Esophagus muscularis mucosa (tissue), 4 donors: ENCODE data around the gene CEP57L1. TPM values are rescaled to one million over a fixed set of nuclear protein-coding genes. Genes with fewer than 3 reads are reported as not detected.

Experiments used
- DNase-seq: peaks from one replicate; pipeline ENCODE4 v3.0.0-alpha.2; 2017; ENCODE audit errors: extremely low spot score
- H3K27ac ChIP-seq, 4 donors: fragments of 200-600 bp; sonication (generic); replicated peaks in 1 of 4; 1 replicate in 3 of 4; 2 replicates in 1 of 4; pipeline ENCODE4 v1.5.1; 2016 to 2019; ENCODE audit warnings: mild to moderate bottlenecking in 1 of 4
- H3K27me3 ChIP-seq, 4 donors: fragments of 200-600 bp; sonication (generic); one replicate each; pipeline versions ENCODE4 v1.5.1 to v1.6.0; 2016 to 2019
- H3K36me3 ChIP-seq, 4 donors: fragments of 200-600 bp; sonication (generic); one replicate each; pipeline ENCODE4 v1.5.1; 2016 to 2019
- H3K4me1 ChIP-seq, 4 donors: fragments of 200-600 bp; sonication (generic); one replicate each; pipeline ENCODE4 v1.5.1; 2016 to 2019
- H3K4me3 ChIP-seq, 4 donors: fragments of 200-600 bp; sonication (generic); 1 replicate in 2 of 4; 2 replicates in 2 of 4; pipeline ENCODE4 v1.5.1; 2016 to 2019; ENCODE audit warnings: mild to moderate bottlenecking in 4 of 4, moderate library complexity in 1 of 4
- H3K9me3 ChIP-seq, 4 donors: fragments of 200-600 bp; sonication (generic); 1 replicate in 3 of 4; 2 replicates in 1 of 4; pipeline ENCODE4 v1.5.1; 2016 to 2019
- CTCF ChIP-seq, 3 experiments: fragments of 200-600 bp in 2 of 3; fragments of 450-650 bp in 1 of 3; sonication (generic) in 2 of 3; IDR thresholded peaks; one replicate each; pipeline ENCODE4 v1.5.1; 2017 to 2019; ENCODE audit warnings: antibody characterized with exemption in 3 of 3, mild to moderate bottlenecking in 2 of 3, moderate library complexity in 1 of 3
- EP300 ChIP-seq: sonication (generic); formaldehyde crosslinking; IDR thresholded peaks from one replicate; pipeline ENCODE4 v1.6.1; 2017; ENCODE audit warnings: antibody characterized with exemption
- POLR2A ChIP-seq: fragments of 450-650 bp; IDR thresholded peaks from one replicate; pipeline ENCODE4 v1.6.1; 2017; ENCODE audit warnings: antibody characterized with exemption, moderate library complexity, mild to moderate bottlenecking, low read depth
- POLR2AphosphoS5 ChIP-seq, 2 donors: sonication (generic); formaldehyde crosslinking; IDR thresholded peaks; one replicate each; pipeline ENCODE4 v1.6.1; 2017; ENCODE audit warnings: antibody characterized with exemption in 2 of 2
- WGBS: methylation state at CpG from one replicate; pipeline ENCODE4 v1.1.5; 2018; 5-methylcytosine and 5-hydroxymethylcytosine counted together
- intact Hi-C: fragments of 100-400 bp; cut with DNase I; formaldehyde crosslinking; loops from one replicate; pipeline ENCODE4 v1.15.1; 2023
- total RNA-seq, 4 donors: library from RNA; depleted of rRNA; stranded (reverse); fragments of >200 nt; gene quantifications; one replicate each; pipeline versions ENCODE4 v1.1.0 to v1.2.1, GENCODE V29; 2016

The CEP57L1 gene
- total RNA-seq, 4 donors from 2014 or later = 11.9 to 19.9 (median 13.9) TPM

- Histone ChIP-seq H3K9me3 (no peaks in the 10 kb centered on the region), H3K4me3 (no peak overlapping the region), H3K4me1 (peaks cover 0 to 9% (median 8%) of the 10 kb centered on the region in 4 donors), H3K27ac (no peak overlapping the region), H3K27me3 (no peaks in the 10 kb centered on the region), H3K36me3 (no peaks in the 10 kb centered on the region)
- intact Hi-C loops = no loop called here
- WGBS = 10% methylated on average over 2 of the region's 2 CpGs
- DNase-seq = no peak
- TF ChIP-seq POLR2AphosphoS5 (IDR thresholded peaks at IDR 0.05) (no peak), EP300 (no peak), POLR2A (no peak), CTCF (IDR thresholded peaks at IDR 0.05) (no peak)
Measured at GRCh38 chr6:109183109-109183650, 87.9 kb downstream of the CEP57L1 start.

- TF ChIP-seq POLR2AphosphoS5 (IDR thresholded peaks at IDR 0.05) (no peak), POLR2A (no peak), EP300 (no peak), CTCF (IDR thresholded peaks at IDR 0.05) (no peak)
- H3K27ac ChIP-seq = no peak overlapping the region
- no peak overlapping the region for H3K4me3 ChIP-seq
- no peaks in the 10 kb centered on the region for H3K27me3 ChIP-seq
- no peaks in the 10 kb centered on the region for H3K36me3 ChIP-seq
- DNase-seq = no peak
- WGBS = 63% methylated on average over 3 of the region's 3 CpGs
- intact Hi-C loops = loop anchor here (5.0 kb wide), 2 partner anchors 198 to 213 kb away; partner anchors contain the start of gene CD164
- peaks cover 0 to 10% (median 9%) of the 10 kb centered on the region in 4 donors for H3K4me1 ChIP-seq
- no peaks in the 10 kb centered on the region for H3K9me3 ChIP-seq
Measured at GRCh38 chr6:109184638-109185037, 89.3 kb downstream of the CEP57L1 start.

GRCh38 chr6:109186012-109186411 is 90.7 kb downstream of the CEP57L1 start:
- Histone ChIP-seq H3K4me1 (peaks cover 0 to 10% (median 9%) of the 10 kb centered on the region in 4 donors), H3K9me3 (no peaks in the 10 kb centered on the region), H3K27me3 (no peaks in the 10 kb centered on the region), H3K4me3 (no peak overlapping the region), H3K36me3 (no peaks in the 10 kb centered on the region), H3K27ac (no peak overlapping the region)
- WGBS = 65% methylated on average over 3 of the region's 3 CpGs
- TF ChIP-seq EP300 (no peak), CTCF (IDR thresholded peaks at IDR 0.05) (no peak), POLR2AphosphoS5 (IDR thresholded peaks at IDR 0.05) (no peak), POLR2A (no peak)
- intact Hi-C loops = loop anchor here (5.0 kb wide), 2 partner anchors 196 to 211 kb away; partner anchors contain the start of gene CD164
- DNase-seq = no peak

- intact Hi-C loops = loop anchor here (5.0 kb wide), 2 partner anchors 195 to 210 kb away; partner anchors contain the start of gene CD164
- H3K36me3 ChIP-seq = no peaks in the 10 kb centered on the region
- no peak overlapping the region for H3K4me3 ChIP-seq
- 19% methylated on average over 5 of the region's 5 CpGs for WGBS
- TF ChIP-seq EP300 = no peak
- TF ChIP-seq POLR2AphosphoS5 (IDR thresholded peaks at IDR 0.05) = no peak
- TF ChIP-seq CTCF (IDR thresholded peaks at IDR 0.05) = peak; percentile 88 to 95 (median 94)
- no peak for TF ChIP-seq POLR2A
- no peaks in the 10 kb centered on the region for H3K27me3 ChIP-seq
- peaks cover 0 to 8% (median 0%) of the 10 kb centered on the region in 4 donors for H3K9me3 ChIP-seq
- no peak overlapping the region for H3K27ac ChIP-seq
- DNase-seq = no peak
- peaks cover 0 to 10% (median 5%) of the 10 kb centered on the region in 4 donors for H3K4me1 ChIP-seq
Measured at GRCh38 chr6:109187399-109188114, 92.2 kb downstream of the CEP57L1 start.
